NB4 (cell line): ENCODE data around the gene PNCK.

Experiments
- CTCF ChIP-seq: IDR thresholded peaks from one replicate; pipeline ENCODE4 v1.5.1; 2012; ENCODE audit warnings: low read depth, low read length
- POLR2A ChIP-seq: IDR thresholded peaks from 2 replicates; pipeline ENCODE4 v1.6.1; 2011; ENCODE audit warnings: mild to moderate bottlenecking; ENCODE audit not compliant: insufficient read length; ENCODE audit errors: extremely low read depth

GRCh38 chrX:153642051-153642654, 31.5 kb downstream of the PNCK start:
- TF ChIP-seq CTCF (no peak), POLR2A (no peak)
